HepG2 (cell line): ENCODE data around the gene FGGY. TPM values are rescaled to one million over a fixed set of nuclear protein-coding genes. Genes with fewer than 3 reads are reported as not detected.

Experiments
- ATAC-seq: fragments of 200-7000 bp; cut with Tn5 transposase; 3 replicates; pipeline ENCODE4 v1.9.1; 2020; ENCODE audit warnings: mild to moderate bottlenecking, moderate library complexity
- BruUV-seq: library from RNA; stranded (reverse); fragments of 400-500 nt; replicated peaks from 2 replicates; lab custom pipeline; 2021; lab: Mats Ljungman, UMichigan
- CTCF ChIA-PET: fragments of 300-600 bp; formaldehyde crosslinking; extraction: SDS; loops from one replicate; lab custom pipeline; 2021; ENCODE audit warnings: low total read pairs, inconsistent platforms, low intra/inter-chr PET ratio; lab: Yijun Ruan, JAX
- POLR2A ChIA-PET: fragments of 350-600 bp; sonication (Branson Sonifier 250); formaldehyde crosslinking; loops from one replicate; lab custom pipeline; 2020; ENCODE audit warnings: antibody characterized with exemption, inconsistent platforms; lab: Yijun Ruan, JAX
- DNase-seq: peaks from one replicate; pipeline ENCODE4 v3.0.0-alpha.2; 2015; ENCODE audit warnings: low spot score
- FAIRE-seq: peaks from 3 replicates; lab custom pipeline; 2011; peaks lifted over from hg19 to GRCh38; lab: Jason Lieb, UNC
- H2AFZ ChIP-seq: one replicate; pipeline ENCODE4 v1.6.1; 2011; ENCODE audit warnings: low read length, inconsistent platforms
- H3K27ac ChIP-seq: fragments of 300-600 bp; 3 replicates; pipeline ENCODE4 v1.8.0; 2011; ENCODE audit warnings: mixed run types, mild to moderate bottlenecking, mixed read lengths, low read length, inconsistent platforms; ENCODE audit not compliant: insufficient read depth; ENCODE audit errors: extremely low read length
- H3K27me3 ChIP-seq, 2 experiments: fragments of 200-600 bp in 1 of 2; 2 replicates in 1 of 2; 3 replicates in 1 of 2; pipeline versions ENCODE4 v1.6.0 to v1.8.0; 2011; ENCODE audit warnings: low read length in 2 of 2, mild to moderate bottlenecking in 2 of 2, moderate library complexity in 2 of 2, inconsistent platforms in 1 of 2; ENCODE audit not compliant: insufficient read depth in 2 of 2, control insufficient read depth in 1 of 2
- H3K36me3 ChIP-seq, 2 experiments: fragments of 200-600 bp in 1 of 2; replicated peaks in 1 of 2; 2 replicates in 1 of 2; 3 replicates in 1 of 2; pipeline versions ENCODE4 v1.5.1 to v1.8.0; 2011; ENCODE audit warnings: low read length in 2 of 2, inconsistent platforms in 1 of 2; ENCODE audit not compliant: insufficient read depth in 2 of 2, control insufficient read depth in 1 of 2
- H3K4me1 ChIP-seq: 2 replicates; pipeline ENCODE4 v1.5.1; 2012; ENCODE audit warnings: low read length, inconsistent platforms; ENCODE audit not compliant: insufficient read depth
- H3K4me2 ChIP-seq: 2 replicates; pipeline ENCODE4 v1.6.0; 2011; ENCODE audit warnings: low read depth, low read length, inconsistent platforms
- H3K4me3 ChIP-seq, 3 experiments: fragments of 200-600 bp in 1 of 3; sonication (generic), shearing (Covaris generic) in 1 of 3; replicated peaks in 1 of 3; 2 replicates each; pipeline ENCODE4 v1.5.1; 2011 to 2016; ENCODE audit warnings: low read length in 3 of 3, inconsistent platforms in 2 of 3, low read depth in 2 of 3, mild to moderate bottlenecking in 2 of 3, control low read depth in 1 of 3, mixed read lengths in 1 of 3; ENCODE audit not compliant: insufficient read depth in 1 of 3
- H3K79me2 ChIP-seq: one replicate; pipeline ENCODE4 v1.6.1; 2011; ENCODE audit warnings: low read length, inconsistent platforms; ENCODE audit not compliant: insufficient read depth
- H3K9ac ChIP-seq: 2 replicates; pipeline ENCODE4 v1.6.0; 2011; ENCODE audit warnings: mild to moderate bottlenecking, low read depth, low read length, inconsistent platforms; ENCODE audit not compliant: insufficient read depth
- H3K9me3 ChIP-seq: 2 replicates; pipeline ENCODE4 v1.5.1; 2012; ENCODE audit warnings: mild to moderate bottlenecking, low read length
- H4K20me1 ChIP-seq: 2 replicates; pipeline ENCODE4 v1.6.0; 2011; ENCODE audit warnings: inconsistent platforms, mild to moderate bottlenecking, low read length, moderate library complexity; ENCODE audit not compliant: insufficient read depth
- FOXA1 ChIP-seq, 2 experiments: fragments of 450-650 bp in 1 of 2; sonication (generic) in 1 of 2; formaldehyde crosslinking in 1 of 2; IDR thresholded peaks; 2 replicates each; pipeline versions ENCODE4 v1.4.0 to v1.6.1; 2016 to 2020; ENCODE audit warnings: missing genetic modification reagents in 1 of 2
- HMGXB4 ChIP-seq, 2 experiments: sonication (generic) in 1 of 2; formaldehyde crosslinking in 1 of 2; IDR thresholded peaks; 2 replicates each; pipeline versions ENCODE4 v1.4.0 to v1.6.1; 2018 to 2020; ENCODE audit warnings: missing genetic modification reagents in 2 of 2, borderline replicate concordance in 1 of 2, low read depth in 1 of 2, mild to moderate bottlenecking in 1 of 2, missing biosample characterization in 1 of 2
- JDP2 ChIP-seq: sonication (generic); formaldehyde crosslinking; IDR thresholded peaks from 2 replicates; pipeline ENCODE4 v1.8.1; 2022; ENCODE audit warnings: missing genetic modification reagents, borderline replicate concordance
- MED1 ChIP-seq: sonication (generic); formaldehyde crosslinking; IDR thresholded peaks from 2 replicates; pipeline ENCODE4 v1.4.0; 2020; ENCODE audit warnings: missing genetic modification reagents
- MXD4 ChIP-seq: IDR thresholded peaks from 2 replicates; pipeline ENCODE4 v1.6.1; 2016; ENCODE audit warnings: mild to moderate bottlenecking, missing biosample characterization, missing genetic modification reagents
- NCOA5 ChIP-seq: sonication (generic); formaldehyde crosslinking; IDR thresholded peaks from 2 replicates; pipeline ENCODE4 v1.4.0; 2020; ENCODE audit warnings: missing genetic modification reagents
- NFATC3 ChIP-seq: sonication (generic); formaldehyde crosslinking; IDR thresholded peaks from 2 replicates; pipeline ENCODE4 v1.5.1; 2020; ENCODE audit warnings: mild to moderate bottlenecking, missing genetic modification reagents
- ONECUT2 ChIP-seq: sonication (generic); formaldehyde crosslinking; IDR thresholded peaks from 2 replicates; pipeline ENCODE4 v1.4.0; 2020; ENCODE audit warnings: missing genetic modification reagents
- SPEN ChIP-seq: sonication (generic); formaldehyde crosslinking; IDR thresholded peaks from 2 replicates; pipeline ENCODE4 v1.5.1; 2020; ENCODE audit warnings: low read depth, mild to moderate bottlenecking, missing genetic modification reagents
- SRSF9 ChIP-seq: fragments of 200-400 bp; formaldehyde crosslinking; IDR thresholded peaks from 2 replicates; pipeline ENCODE4 v1.6.1; 2018; ENCODE audit warnings: borderline replicate concordance, mild to moderate bottlenecking, low read depth, low read length; ENCODE audit not compliant: insufficient read depth, poor library complexity, severe bottlenecking
- ZNF263 ChIP-seq: sonication (generic); formaldehyde crosslinking; IDR thresholded peaks from 2 replicates; pipeline ENCODE4 v1.4.0; 2020; ENCODE audit warnings: missing genetic modification reagents
- ZNF333 ChIP-seq: sonication (generic); formaldehyde crosslinking; IDR thresholded peaks from 2 replicates; pipeline ENCODE4 v1.4.0; 2020; ENCODE audit warnings: mild to moderate bottlenecking, missing genetic modification reagents, borderline replicate concordance
- ZNF501 ChIP-seq: sonication (generic); formaldehyde crosslinking; IDR thresholded peaks from 2 replicates; pipeline ENCODE4 v1.5.1; 2020; ENCODE audit warnings: mild to moderate bottlenecking, moderate library complexity, missing genetic modification reagents
- ZNF615 ChIP-seq: sonication (generic); formaldehyde crosslinking; IDR thresholded peaks from 2 replicates; pipeline ENCODE4 v1.5.0; 2020; ENCODE audit warnings: mild to moderate bottlenecking, missing genetic modification reagents, borderline replicate concordance
- ZNF768 ChIP-seq: sonication (generic); formaldehyde crosslinking; IDR thresholded peaks from 2 replicates; pipeline ENCODE4 v1.4.0; 2020; ENCODE audit warnings: missing genetic modification reagents
- ZSCAN25 ChIP-seq: sonication (generic); formaldehyde crosslinking; IDR thresholded peaks from 2 replicates; pipeline ENCODE4 v1.8.0; 2022; ENCODE audit warnings: mild to moderate bottlenecking, missing genetic modification reagents
- WGBS: methylation state at CpG from one replicate; pipeline ENCODE4 v1.1.6; 2017; ENCODE audit warnings: low lambda C conversion rate; 5-methylcytosine and 5-hydroxymethylcytosine counted together
- in situ Hi-C: cut with HindIII; loops from 2 replicates; pipeline ENCODE4 v1.10.0; 2017; ENCODE audit warnings: low pct_unique_long_range_greater_than_20kb; ENCODE audit not compliant: extremely low pct_ligation_motif_present
- intact Hi-C: fragments of 100-400 bp; cut with micrococcal nuclease; formaldehyde crosslinking; loops from one replicate; pipeline ENCODE4 v1.10.0; 2022; ENCODE audit not compliant: unreplicated experiment
- polyA plus RNA-seq, 8 experiments: library from polyadenylated mRNA; depleted of rRNA in 3 of 8; stranded (reverse) in 7 of 8; unstranded in 1 of 8; fragments of >200 nt; fragmentation: Illumina TruSeq in 4 of 8; extraction: Trizol in 4 of 8; gene quantifications; 2 replicates each; pipeline versions ENCODE4 v1.2.1 to v1.2.3, GENCODE V29; 2011 to 2016; ENCODE audit warnings: low read depth in 4 of 8, missing spikeins in 1 of 8, mixed read lengths in 1 of 8; ENCODE audit not compliant: insufficient read depth in 1 of 8
- total RNA-seq, 5 experiments: library from RNA; depleted of rRNA; stranded (reverse); fragments of >200 nt; fragmentation: Illumina TruSeq; extraction: Trizol; gene quantifications; 2 replicates each; pipeline ENCODE4 v1.2.3, GENCODE V29; 2016; ENCODE audit warnings: low read depth in 1 of 5
- TF ChIP-seq, protein P1 (sequence below): sonication (generic); formaldehyde crosslinking; IDR thresholded peaks from 2 replicates; pipeline ENCODE4 v1.9.0; 2021; ENCODE audit warnings: missing genetic modification reagents, borderline replicate concordance

FGGY gene
- total and polyA plus RNA-seq, 2 of the 13 experiments (the other 11 are each of a cell fraction or from before 2014, with no cell fraction given): 15.7 to 27.5 TPM

- FAIRE-seq (peak; percentile 70), ATAC-seq (peak; percentile 82), DNase-seq (peak; percentile 82)
- intact Hi-C loops (loop anchor here (5.0 kb wide), 1 partner anchor 46 kb away; no protein-coding TSS in a partner anchor), in situ Hi-C loops (no loop called here)
- H3K4me2 ChIP-seq: peak overlapping the region; percentile 70
- peaks cover 93% of the 10 kb centered on the region for H3K4me1 ChIP-seq
- H3K27ac ChIP-seq: peak overlapping the region; percentile 82
- peak overlapping the region; percentile 46 for H3K9ac ChIP-seq
- H4K20me1 ChIP-seq: no peaks in the 10 kb centered on the region
- no peaks in the 10 kb centered on the region for H3K36me3 ChIP-seq
- ChIA-PET POLR2A (interaction anchor here (1.2 to 2.2 kb wide), 5 partner anchors 11 to 215 kb away, joined by 4 to 13 read pairs (median 4); partner anchors contain the start of gene FGGY), CTCF (no interaction called here)
- H3K27me3 ChIP-seq: no peaks in the 10 kb centered on the region
- no peaks in the 10 kb centered on the region for H3K79me2 ChIP-seq
- no peaks in the 10 kb centered on the region for H3K9me3 ChIP-seq
- H3K4me3 ChIP-seq: peak overlapping the region in 2 of 3 experiments; percentile 27 to 30; a peak in 4 of 6 replicates
- H2AFZ ChIP-seq: no peak overlapping the region
- BruUV-seq: TSS peak; percentile 59
- 2% methylated on average over 7 of the region's 7 CpGs for WGBS
- TF ChIP-seq MED1 (CRISPR knock-in tag) (peak; percentile 86), SPEN (CRISPR knock-in tag) (no peak), FOXA1 (IDR thresholded peaks at IDR 0.05) (no peak), FOXA1 (CRISPR knock-in tag; IDR thresholded peaks at IDR 0.05) (peak; percentile 68), ZSCAN25 (CRISPR knock-in tag) (peak; percentile 87; the same call in 1 of the 2 replicates), ZNF615 (CRISPR knock-in tag) (no peak), ZNF768 (no peak), MXD4 (CRISPR knock-in tag) (0 out of 2 replicates have a peak, but pooled peaks have one; percentile 22), ZNF333 (CRISPR knock-in tag) (no peak), ZNF263 (CRISPR knock-in tag) (no peak), SRSF9 (no peak), JDP2 (CRISPR knock-in tag) (no peak), ONECUT2 (CRISPR knock-in tag) (peak; percentile 83), NFATC3 (CRISPR knock-in tag) (no peak), HMGXB4 (CRISPR knock-in tag; IDR thresholded peaks at IDR 0.05; ENCODE audit: borderline replicate concordance in 1 of 2, low read depth in 1 of 2) (no peak), ZNF501 (CRISPR knock-in tag) (no peak), NCOA5 (CRISPR knock-in tag) (no peak)
- TF ChIP-seq, protein P1, sequence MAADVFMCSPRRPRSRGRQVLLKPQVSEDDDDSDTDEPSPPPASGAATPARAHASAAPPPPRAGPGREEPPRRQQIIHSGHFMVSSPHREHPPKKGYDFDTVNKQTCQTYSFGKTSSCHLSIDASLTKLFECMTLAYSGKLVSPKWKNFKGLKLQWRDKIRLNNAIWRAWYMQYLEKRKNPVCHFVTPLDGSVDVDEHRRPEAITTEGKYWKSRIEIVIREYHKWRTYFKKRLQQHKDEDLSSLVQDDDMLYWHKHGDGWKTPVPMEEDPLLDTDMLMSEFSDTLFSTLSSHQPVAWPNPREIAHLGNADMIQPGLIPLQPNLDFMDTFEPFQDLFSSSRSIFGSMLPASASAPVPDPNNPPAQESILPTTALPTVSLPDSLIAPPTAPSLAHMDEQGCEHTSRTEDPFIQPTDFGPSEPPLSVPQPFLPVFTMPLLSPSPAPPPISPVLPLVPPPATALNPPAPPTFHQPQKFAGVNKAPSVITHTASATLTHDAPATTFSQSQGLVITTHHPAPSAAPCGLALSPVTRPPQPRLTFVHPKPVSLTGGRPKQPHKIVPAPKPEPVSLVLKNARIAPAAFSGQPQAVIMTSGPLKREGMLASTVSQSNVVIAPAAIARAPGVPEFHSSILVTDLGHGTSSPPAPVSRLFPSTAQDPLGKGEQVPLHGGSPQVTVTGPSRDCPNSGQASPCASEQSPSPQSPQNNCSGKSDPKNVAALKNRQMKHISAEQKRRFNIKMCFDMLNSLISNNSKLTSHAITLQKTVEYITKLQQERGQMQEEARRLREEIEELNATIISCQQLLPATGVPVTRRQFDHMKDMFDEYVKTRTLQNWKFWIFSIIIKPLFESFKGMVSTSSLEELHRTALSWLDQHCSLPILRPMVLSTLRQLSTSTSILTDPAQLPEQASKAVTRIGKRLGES (CRISPR knock-in tag): no peak
Observed at GRCh38 chr1:59511476-59512465, 214.9 kb downstream of the FGGY start.
